GM06990 (cell line): ENCODE measurements around the gene EDEM1.

Experiments used
- DNase-seq: peaks from one replicate; pipeline ENCODE4 v3.0.0-alpha.2; 2011; ENCODE audit not compliant: insufficient read length; ENCODE audit errors: extremely low read depth
- H3K27me3 ChIP-seq: replicated peaks from 2 replicates; pipeline ENCODE4 v1.6.0; 2011; ENCODE audit warnings: low read length; ENCODE audit not compliant: control insufficient read depth, insufficient read depth
- H3K36me3 ChIP-seq: 2 replicates; pipeline ENCODE4 v1.5.1; 2011; ENCODE audit warnings: low read length; ENCODE audit not compliant: control insufficient read depth, insufficient read depth
- H3K4me3 ChIP-seq: replicated peaks from 2 replicates; pipeline ENCODE4 v1.5.1; 2011; ENCODE audit warnings: low read depth, mild to moderate bottlenecking, control low read depth, low read length
- CTCF ChIP-seq: IDR thresholded peaks from 2 replicates; pipeline ENCODE4 v1.5.1; 2011; ENCODE audit warnings: low read length, control low read depth, mild to moderate bottlenecking, inconsistent platforms; ENCODE audit not compliant: insufficient read depth, poor library complexity, severe bottlenecking

Gene EDEM1

GRCh38 chr3:5231487-5231886, 44.0 kb downstream of the EDEM1 start:
- Histone ChIP-seq H3K4me3 (no peak overlapping the region), H3K27me3 (no peaks in the 10 kb centered on the region), H3K36me3 (no peaks in the 10 kb centered on the region)
- TF ChIP-seq CTCF, result no peak
- no peak for DNase-seq

GRCh38 chr3:5232570-5232969, 45.1 kb downstream of the EDEM1 start:
- no peak for DNase-seq
- TF ChIP-seq CTCF, result peak; percentile 2
- Histone ChIP-seq H3K4me3 (no peak overlapping the region), H3K36me3 (no peaks in the 10 kb centered on the region), H3K27me3 (no peaks in the 10 kb centered on the region)

- DNase-seq, result no peak
- TF ChIP-seq CTCF, result no peak
- Histone ChIP-seq H3K36me3 (no peaks in the 10 kb centered on the region), H3K27me3 (no peaks in the 10 kb centered on the region), H3K4me3 (no peak overlapping the region)
Measured at GRCh38 chr3:5233026-5233425, 45.5 kb downstream of the EDEM1 start.

GRCh38 chr3:5235655-5236054, 48.1 kb downstream of the EDEM1 start:
- DNase-seq, result no peak
- TF ChIP-seq CTCF, result no peak
- H3K27me3 ChIP-seq, result no peaks in the 10 kb centered on the region
- no peak overlapping the region for H3K4me3 ChIP-seq
- no peaks in the 10 kb centered on the region for H3K36me3 ChIP-seq

- H3K27me3 ChIP-seq, result no peaks in the 10 kb centered on the region
- no peak for TF ChIP-seq CTCF
Measured at GRCh38 chr3:5238545-5238944, 51.0 kb downstream of the EDEM1 start.

GRCh38 chr3:5239602-5240001, 52.1 kb downstream of the EDEM1 start:
- DNase-seq, result no peak
- no peaks in the 10 kb centered on the region for H3K27me3 ChIP-seq
- TF ChIP-seq CTCF, result no peak
- no peak overlapping the region for H3K4me3 ChIP-seq
- H3K36me3 ChIP-seq, result no peaks in the 10 kb centered on the region

More at GRCh38 chr3:5238545-5238944, 51.0 kb downstream of the EDEM1 start:
- Histone ChIP-seq H3K36me3 (no peaks in the 10 kb centered on the region), H3K4me3 (no peak overlapping the region)
- no peak for DNase-seq
